A172 (cell line): ENCODE measurements around the gene KRT32. TPM values are rescaled to one million over a fixed set of nuclear protein-coding genes. Genes with fewer than 3 reads are reported as not detected.

Experiments
- DNase-seq: peaks from one replicate; pipeline ENCODE4 v3.0.0-alpha.2; 2015; ENCODE audit warnings: low spot score
- total RNA-seq: library from RNA; depleted of rRNA; stranded (reverse); fragments of >200 nt; shearing (Covaris generic); gene quantifications from 2 replicates; pipeline ENCODE4 v1.2.3, GENCODE V29; 2014; rRNA removed

Gene KRT32
- total RNA-seq, result 0.12 TPM in 1 of 2 replicates, not detected in the other

GRCh38 chr17:41466988-41467387 is at the start of gene KRT32:
TSS of gene KRT32 (minus strand) at chr17:41467386. CDS start at chr17:41467325, 61 bp downstream.
- DNase-seq, result no peak

- DNase-seq, result no peak
These were observed 49.7 kb upstream of the KRT32 start for GRCh38 chr17:41516830-41517283.

- no peak for DNase-seq
These were observed 49.1 kb upstream of the KRT32 start for GRCh38 chr17:41516147-41516829.

GRCh38 chr17:41513168-41513547 is 46.0 kb upstream of the KRT32 start:
- DNase-seq, result no peak

GRCh38 chr17:41512546-41513167 is 45.5 kb upstream of the KRT32 start:
- DNase-seq, result no peak

- DNase-seq, result no peak
These were observed 44.5 kb upstream of the KRT32 start for GRCh38 chr17:41511716-41512115.

- no peak for DNase-seq
These were observed 43.9 kb upstream of the KRT32 start for GRCh38 chr17:41511116-41511515.

- no peak for DNase-seq
These were observed 43.3 kb upstream of the KRT32 start for GRCh38 chr17:41510251-41511065.

GRCh38 chr17:41507315-41507880 is 40.2 kb upstream of the KRT32 start:
- DNase-seq, result peak; percentile 34

GRCh38 chr17:41505809-41506767 is 38.9 kb upstream of the KRT32 start:
- no peak for DNase-seq

- DNase-seq, result no peak
These were observed 38.0 kb upstream of the KRT32 start, which contains the start of gene KRT13 for GRCh38 chr17:41505007-41505808. TSS of gene KRT13 (minus strand) at chr17:41505612. CDS start at chr17:41505550, 62 bp downstream.

GRCh38 chr17:41504246-41504977 is 37.2 kb upstream of the KRT32 start:
- no peak for DNase-seq

GRCh38 chr17:41503202-41503601 is 36.0 kb upstream of the KRT32 start:
- no peak for DNase-seq

- peak; percentile 86 for DNase-seq
These were observed 33.1 kb upstream of the KRT32 start for GRCh38 chr17:41500131-41500911.

- no peak for DNase-seq
These were observed 32.5 kb upstream of the KRT32 start for GRCh38 chr17:41499714-41500113.

- no peak for DNase-seq
These were observed 31.1 kb upstream of the KRT32 start for GRCh38 chr17:41498276-41498675.

GRCh38 chr17:41496803-41497484 is 29.8 kb upstream of the KRT32 start:
- DNase-seq, result peak; percentile 97

GRCh38 chr17:41494524-41494923 is 27.3 kb upstream of the KRT32 start:
- DNase-seq, result peak; percentile 61
